BJ (cell line): ENCODE measurements around the gene ZFAND6. TPM values are rescaled to one million over a fixed set of nuclear protein-coding genes. Genes with fewer than 3 reads are reported as not detected.

Experiments used
- CTCF ChIA-PET: fragments of 350-600 bp; formaldehyde crosslinking; extraction: SDS; loops from one replicate; lab custom pipeline; 2021; ENCODE audit warnings: antibody characterized with exemption, inconsistent platforms; lab: Yijun Ruan, JAX
- POLR2A ChIA-PET: fragments of 300-600 bp; sonication (Branson Sonifier 250); formaldehyde crosslinking; extraction: SDS; loops from one replicate; lab custom pipeline; 2021; ENCODE audit warnings: antibody characterized with exemption; lab: Charles Lee
- DNase-seq: peaks from one replicate; pipeline ENCODE4 v3.0.0-alpha.2; 2011; ENCODE audit warnings: low read depth
- H3K27me3 ChIP-seq: 2 replicates; pipeline ENCODE4 v1.6.0; 2011; ENCODE audit warnings: low read length; ENCODE audit not compliant: control insufficient read depth, insufficient read depth
- H3K36me3 ChIP-seq: 2 replicates; pipeline ENCODE4 v1.5.1; 2011; ENCODE audit warnings: low read length; ENCODE audit not compliant: control insufficient read depth, insufficient read depth
- H3K4me3 ChIP-seq: 2 replicates; pipeline ENCODE4 v1.5.1; 2011; ENCODE audit warnings: low read depth, mild to moderate bottlenecking, control low read depth, low read length
- polyA plus RNA-seq: library from polyadenylated mRNA; depleted of rRNA; stranded (reverse); fragments of >200 nt; gene quantifications from 2 replicates; pipeline ENCODE4 v1.2.3, GENCODE V29; 2011
- TF ChIP-seq, protein P1 (sequence below): IDR thresholded peaks from 2 replicates; pipeline ENCODE4 v1.5.1; 2011; ENCODE audit warnings: low read depth, mild to moderate bottlenecking, control low read depth, inconsistent platforms, low read length, moderate library complexity; ENCODE audit not compliant: insufficient read depth

Gene ZFAND6
- polyA plus RNA-seq, 1 experiment, result 108 TPM

DNA sequence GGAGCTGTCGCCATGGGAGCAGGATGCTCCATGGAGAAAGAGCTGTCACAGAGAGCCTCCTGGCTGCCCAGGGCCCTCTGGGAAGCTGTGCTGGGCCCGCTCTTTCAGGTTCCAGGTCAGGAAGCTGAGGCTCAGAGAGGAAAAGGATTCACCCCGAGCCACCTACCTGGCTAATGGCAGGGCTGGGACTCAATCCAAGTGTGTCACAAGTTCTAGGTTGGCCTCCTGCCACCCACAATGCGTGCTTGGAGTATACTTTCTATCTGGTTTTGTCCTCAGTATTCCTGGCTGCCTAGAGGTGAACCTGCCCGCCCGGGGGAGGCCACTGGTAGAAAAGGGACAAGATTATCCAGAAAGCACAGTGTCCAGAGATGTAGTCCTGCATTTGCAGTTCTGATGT, 117.0 kb downstream of the ZFAND6 start:
- ChIA-PET POLR2A (no interaction called here), CTCF (no interaction called here)
- no peak for DNase-seq
- Histone ChIP-seq H3K4me3 (no peak overlapping the region), H3K36me3 (peaks cover 9% of the 10 kb centered on the region), H3K27me3 (no peaks in the 10 kb centered on the region)
- TF ChIP-seq, protein P1, sequence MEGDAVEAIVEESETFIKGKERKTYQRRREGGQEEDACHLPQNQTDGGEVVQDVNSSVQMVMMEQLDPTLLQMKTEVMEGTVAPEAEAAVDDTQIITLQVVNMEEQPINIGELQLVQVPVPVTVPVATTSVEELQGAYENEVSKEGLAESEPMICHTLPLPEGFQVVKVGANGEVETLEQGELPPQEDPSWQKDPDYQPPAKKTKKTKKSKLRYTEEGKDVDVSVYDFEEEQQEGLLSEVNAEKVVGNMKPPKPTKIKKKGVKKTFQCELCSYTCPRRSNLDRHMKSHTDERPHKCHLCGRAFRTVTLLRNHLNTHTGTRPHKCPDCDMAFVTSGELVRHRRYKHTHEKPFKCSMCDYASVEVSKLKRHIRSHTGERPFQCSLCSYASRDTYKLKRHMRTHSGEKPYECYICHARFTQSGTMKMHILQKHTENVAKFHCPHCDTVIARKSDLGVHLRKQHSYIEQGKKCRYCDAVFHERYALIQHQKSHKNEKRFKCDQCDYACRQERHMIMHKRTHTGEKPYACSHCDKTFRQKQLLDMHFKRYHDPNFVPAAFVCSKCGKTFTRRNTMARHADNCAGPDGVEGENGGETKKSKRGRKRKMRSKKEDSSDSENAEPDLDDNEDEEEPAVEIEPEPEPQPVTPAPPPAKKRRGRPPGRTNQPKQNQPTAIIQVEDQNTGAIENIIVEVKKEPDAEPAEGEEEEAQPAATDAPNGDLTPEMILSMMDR, result no peak

DNA sequence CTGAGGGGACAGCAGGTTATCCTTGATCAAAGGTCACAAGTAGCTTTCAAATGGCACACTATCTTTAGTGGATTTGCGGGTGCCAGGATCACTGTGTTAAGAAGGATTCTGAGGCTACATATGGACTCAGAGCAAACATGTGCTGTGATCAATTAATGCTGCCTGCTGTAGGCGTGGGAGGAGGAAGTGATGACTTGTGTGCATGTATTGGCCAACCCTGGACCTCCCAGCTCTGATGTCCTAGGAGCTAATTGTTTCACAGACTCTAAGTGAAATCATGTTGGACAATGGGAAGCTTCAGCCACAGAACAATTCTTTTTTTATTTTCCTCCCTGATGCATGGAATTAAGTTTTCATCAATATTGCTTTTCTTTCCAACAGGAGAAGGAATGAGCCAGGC, 117.7 kb downstream of the ZFAND6 start:
- Histone ChIP-seq H3K4me3 (no peak overlapping the region), H3K36me3 (peaks cover 6% of the 10 kb centered on the region), H3K27me3 (no peaks in the 10 kb centered on the region)
- CTCF ChIA-PET, result interaction anchor here (0.7 kb wide), 1 partner anchor 116 kb away, joined by 4 read pairs; no protein-coding TSS in a partner anchor
- no peak for DNase-seq
- POLR2A ChIA-PET, result no interaction called here
- TF ChIP-seq, protein P1, result no peak

DNA sequence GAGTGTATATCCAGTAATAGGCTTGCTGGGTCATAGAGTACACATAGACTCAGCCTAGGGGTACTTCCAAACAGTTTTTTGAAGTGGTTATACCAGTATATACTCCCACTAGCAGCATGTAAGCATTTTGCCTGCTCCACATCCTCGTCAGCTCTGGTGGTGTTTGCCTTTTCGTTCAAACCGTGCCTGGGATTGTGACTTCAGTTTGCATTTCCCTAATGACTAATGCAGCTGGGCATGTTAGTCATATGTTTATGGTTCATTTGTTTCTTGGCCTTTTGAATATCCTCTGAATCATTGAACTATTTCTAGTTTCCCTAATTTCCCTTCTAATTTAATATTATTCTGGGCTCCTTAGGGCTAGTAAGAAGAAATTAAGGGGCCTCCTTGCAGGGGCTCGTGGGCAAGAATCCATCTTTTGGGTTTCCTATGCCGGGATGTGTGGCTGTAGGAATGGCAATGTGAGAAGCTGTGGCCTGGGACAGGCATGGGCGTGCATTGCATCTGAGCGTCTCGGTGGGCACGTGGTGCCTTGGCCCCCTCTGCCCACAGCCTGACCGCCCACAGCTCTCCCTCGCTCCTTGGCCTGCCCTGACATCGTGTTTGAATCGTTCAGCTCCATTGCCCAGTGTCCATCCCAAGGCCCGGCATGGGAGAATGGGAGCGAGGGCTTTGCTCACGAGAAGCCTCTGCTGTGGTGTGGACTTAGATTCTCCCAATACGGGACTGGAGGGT, 119.7 kb downstream of the ZFAND6 start:
- no peak overlapping the region for H3K4me3 ChIP-seq
- ChIA-PET CTCF (interaction anchor here (1.1 kb wide), 1 partner anchor 839 kb away, joined by 3 read pairs; no protein-coding TSS in a partner anchor), POLR2A (no interaction called here)
- peak; percentile 78 for DNase-seq
- TF ChIP-seq, protein P1, result no peak
- H3K36me3 ChIP-seq, result peaks cover 4% of the 10 kb centered on the region
- no peaks in the 10 kb centered on the region for H3K27me3 ChIP-seq

DNA sequence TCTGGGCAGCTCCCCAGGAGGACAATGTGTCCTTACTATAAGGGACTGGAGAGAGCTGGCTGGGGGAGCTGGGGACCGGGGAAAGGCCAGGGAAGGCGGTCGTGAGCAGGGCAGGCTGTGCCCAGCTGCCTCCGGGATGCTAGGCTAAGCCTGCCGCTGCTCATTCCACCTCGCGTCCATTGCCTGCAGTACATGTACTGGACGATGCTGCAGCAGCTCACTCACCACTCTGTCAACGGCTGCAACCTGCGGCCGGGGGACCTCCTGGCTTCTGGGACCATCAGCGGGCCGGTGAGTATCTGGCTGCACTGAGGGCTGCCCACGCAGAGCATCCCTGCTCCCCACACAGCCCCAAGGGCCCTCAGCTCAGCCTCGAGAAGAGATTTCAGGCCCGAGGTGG, 120.5 kb downstream of the ZFAND6 start:
- POLR2A ChIA-PET, result no interaction called here
- TF ChIP-seq, protein P1, result no peak
- CTCF ChIA-PET, result interaction anchor here (1.1 kb wide), 1 partner anchor 840 kb away, joined by 3 read pairs; no protein-coding TSS in a partner anchor
- no peak overlapping the region for H3K4me3 ChIP-seq
- H3K27me3 ChIP-seq, result no peaks in the 10 kb centered on the region
- no peak for DNase-seq
- peaks cover 4% of the 10 kb centered on the region for H3K36me3 ChIP-seq

DNA sequence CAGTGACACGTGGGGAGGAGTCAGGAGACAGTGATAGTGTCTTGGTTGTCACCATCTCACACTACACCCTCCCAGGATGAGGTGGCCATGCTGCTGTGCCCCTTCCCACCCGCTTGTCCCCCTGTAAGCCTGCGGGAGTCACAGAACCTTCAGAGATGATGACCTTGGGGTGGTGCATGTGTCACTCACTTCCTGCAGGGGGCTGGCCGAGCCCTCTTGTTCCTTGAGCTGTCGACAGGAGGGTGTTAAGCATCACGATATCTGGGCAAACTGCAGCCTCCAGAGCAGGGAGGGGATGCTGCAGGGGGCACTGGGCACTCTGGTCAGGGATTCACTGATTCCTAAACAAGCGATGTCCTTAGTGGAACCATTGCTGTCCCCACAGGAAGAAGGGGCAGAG, 121.0 kb downstream of the ZFAND6 start:
- POLR2A ChIA-PET, result no interaction called here
- CTCF ChIA-PET, result interaction anchor here (1.2 kb wide), 1 partner anchor 8 kb away, joined by 3 read pairs; no protein-coding TSS in a partner anchor
- no peak overlapping the region for H3K4me3 ChIP-seq
- H3K27me3 ChIP-seq, result no peaks in the 10 kb centered on the region
- no peak for DNase-seq
- H3K36me3 ChIP-seq, result peaks cover 3% of the 10 kb centered on the region
- TF ChIP-seq, protein P1, result no peak
